Bronchial epithelial cell (primary cell): ENCODE measurements around the gene CHST1. TPM values are rescaled to one million over a fixed set of nuclear protein-coding genes. Genes with fewer than 3 reads are reported as not detected.

Experiments used
- DNase-seq: peaks from one replicate; pipeline ENCODE4 v3.0.0-alpha.2; 2010; ENCODE audit warnings: low read depth
- FAIRE-seq: peaks from 2 replicates; lab custom pipeline; 2011; peaks lifted over from hg19 to GRCh38; lab: Jason Lieb, UNC
- H3K27me3 ChIP-seq: 2 replicates; pipeline ENCODE4 v1.5.1; 2011; ENCODE audit warnings: low read length; ENCODE audit not compliant: control insufficient read depth, insufficient read depth
- H3K36me3 ChIP-seq: 2 replicates; pipeline ENCODE4 v1.5.1; 2011; ENCODE audit warnings: low read length; ENCODE audit not compliant: control insufficient read depth, insufficient read depth
- H3K4me3 ChIP-seq: 2 replicates; pipeline ENCODE4 v1.5.1; 2011; ENCODE audit warnings: mild to moderate bottlenecking, low read depth, low read length, control low read depth
- CTCF ChIP-seq: IDR thresholded peaks from 2 replicates; pipeline ENCODE4 v1.5.1; 2011; ENCODE audit warnings: mild to moderate bottlenecking, moderate library complexity, low read length, control low read depth, inconsistent platforms; ENCODE audit not compliant: insufficient read depth, severe bottlenecking
- total RNA-seq: library from RNA; depleted of rRNA; stranded (reverse); fragments of >200 nt; gene quantifications from 2 replicates; pipeline ENCODE4 v1.2.1, GENCODE V29; 2014

The CHST1 gene
- total RNA-seq, 1 donor from 2014 or later = 0.26 TPM

- no peak for TF ChIP-seq CTCF
- Histone ChIP-seq H3K4me3 (no peak overlapping the region), H3K36me3 (no peaks in the 10 kb centered on the region), H3K27me3 (no peaks in the 10 kb centered on the region)
- DNase-seq (no peak), FAIRE-seq (peak; percentile 77)
These were observed 48.4 kb downstream of the CHST1 start for GRCh38 chr11:45616802-45617549.

GRCh38 chr11:45615182-45615792 is 50.1 kb downstream of the CHST1 start:
- Histone ChIP-seq H3K4me3 (no peak overlapping the region), H3K27me3 (no peaks in the 10 kb centered on the region), H3K36me3 (no peaks in the 10 kb centered on the region)
- FAIRE-seq (no peak), DNase-seq (no peak)
- TF ChIP-seq CTCF = no peak

- FAIRE-seq = no peak
- no peak for TF ChIP-seq CTCF
- Histone ChIP-seq H3K4me3 (no peak overlapping the region), H3K36me3 (no peaks in the 10 kb centered on the region), H3K27me3 (no peaks in the 10 kb centered on the region)
- no peak for DNase-seq
These were observed 51.1 kb downstream of the CHST1 start for GRCh38 chr11:45614196-45614828.

GRCh38 chr11:45610627-45611026 is 54.8 kb downstream of the CHST1 start:
- no peak overlapping the region for H3K4me3 ChIP-seq
- H3K27me3 ChIP-seq = no peaks in the 10 kb centered on the region
- no peak for TF ChIP-seq CTCF
- no peak for FAIRE-seq
- DNase-seq = no peak
- no peaks in the 10 kb centered on the region for H3K36me3 ChIP-seq

GRCh38 chr11:45609902-45610301 is 55.5 kb downstream of the CHST1 start:
- Histone ChIP-seq H3K36me3 (no peaks in the 10 kb centered on the region), H3K4me3 (no peak overlapping the region), H3K27me3 (no peaks in the 10 kb centered on the region)
- TF ChIP-seq CTCF = no peak
- DNase-seq = no peak
- FAIRE-seq = peak; percentile 83
